IPS-18c (cell line): ENCODE data around the gene PELI2.

Source experiments
- H3K4me3 ChIP-seq: 2 replicates; pipeline ENCODE4 v1.7.0; 2013; ENCODE audit warnings: low read depth, mild to moderate bottlenecking, low read length, moderate library complexity; ENCODE audit not compliant: insufficient read depth
- H3K9me3 ChIP-seq: one replicate; pipeline ENCODE4 v1.6.1; 2013; ENCODE audit warnings: mild to moderate bottlenecking, low read length, moderate library complexity; ENCODE audit not compliant: control insufficient read depth, insufficient read depth

Gene PELI2

GRCh38 chr14:56284641-56285040, 166.4 kb downstream of the PELI2 start:
- Histone ChIP-seq H3K4me3 (no peak overlapping the region), H3K9me3 (no peaks in the 10 kb centered on the region)

GRCh38 chr14:56289155-56289554, 170.9 kb downstream of the PELI2 start:
- no peaks in the 10 kb centered on the region for H3K9me3 ChIP-seq

GRCh38 chr14:56290195-56290594, 172.0 kb downstream of the PELI2 start:
- Histone ChIP-seq H3K9me3 (no peaks in the 10 kb centered on the region), H3K4me3 (no peak overlapping the region)

More at GRCh38 chr14:56289155-56289554, 170.9 kb downstream of the PELI2 start:
- no peak overlapping the region for H3K4me3 ChIP-seq

- Histone ChIP-seq H3K4me3 (no peak overlapping the region), H3K9me3 (no peaks in the 10 kb centered on the region)
Observed at GRCh38 chr14:56292970-56293369, 174.8 kb downstream of the PELI2 start.

GRCh38 chr14:56293506-56293905, 175.3 kb downstream of the PELI2 start:
- no peaks in the 10 kb centered on the region for H3K9me3 ChIP-seq
- no peak overlapping the region for H3K4me3 ChIP-seq

GRCh38 chr14:56294128-56294527, 175.9 kb downstream of the PELI2 start:
- H3K9me3 ChIP-seq, result no peaks in the 10 kb centered on the region

GRCh38 chr14:56295743-56296142, 177.5 kb downstream of the PELI2 start:
- Histone ChIP-seq H3K9me3 (no peaks in the 10 kb centered on the region), H3K4me3 (no peak overlapping the region)

More at GRCh38 chr14:56294128-56294527, 175.9 kb downstream of the PELI2 start:
- no peak overlapping the region for H3K4me3 ChIP-seq

GRCh38 chr14:56297449-56297848, 179.2 kb downstream of the PELI2 start:
- H3K9me3 ChIP-seq, result no peaks in the 10 kb centered on the region
- no peak overlapping the region for H3K4me3 ChIP-seq

- no peaks in the 10 kb centered on the region for H3K9me3 ChIP-seq
- no peak overlapping the region for H3K4me3 ChIP-seq
Observed at GRCh38 chr14:56299306-56299984, 181.2 kb downstream of the PELI2 start.

- H3K4me3 ChIP-seq, result no peak overlapping the region
- no peaks in the 10 kb centered on the region for H3K9me3 ChIP-seq
Observed at GRCh38 chr14:56300495-56300894, 182.3 kb downstream of the PELI2 start.

- H3K9me3 ChIP-seq, result no peaks in the 10 kb centered on the region
Observed at GRCh38 chr14:56304456-56304855, 186.2 kb downstream of the PELI2 start.

GRCh38 chr14:56309198-56309597, 191.0 kb downstream of the PELI2 start:
- Histone ChIP-seq H3K9me3 (no peaks in the 10 kb centered on the region), H3K4me3 (no peak overlapping the region)

More at GRCh38 chr14:56304456-56304855, 186.2 kb downstream of the PELI2 start:
- H3K4me3 ChIP-seq, result no peak overlapping the region

- no peak overlapping the region for H3K4me3 ChIP-seq
- H3K9me3 ChIP-seq, result no peaks in the 10 kb centered on the region
Observed at GRCh38 chr14:56310643-56311042, 192.4 kb downstream of the PELI2 start.

GRCh38 chr14:56313789-56314188, 195.6 kb downstream of the PELI2 start:
- H3K9me3 ChIP-seq, result no peaks in the 10 kb centered on the region
- H3K4me3 ChIP-seq, result no peak overlapping the region

- no peaks in the 10 kb centered on the region for H3K9me3 ChIP-seq
- no peak overlapping the region for H3K4me3 ChIP-seq
Observed at GRCh38 chr14:56318393-56319115, 200.3 kb downstream of the PELI2 start.

GRCh38 chr14:56321861-56322260, 203.7 kb downstream of the PELI2 start:
- H3K9me3 ChIP-seq, result no peaks in the 10 kb centered on the region
- H3K4me3 ChIP-seq, result no peak overlapping the region

GRCh38 chr14:56322531-56322930, 204.3 kb downstream of the PELI2 start:
- Histone ChIP-seq H3K9me3 (no peaks in the 10 kb centered on the region), H3K4me3 (no peak overlapping the region)

GRCh38 chr14:56324454-56324853, 206.2 kb downstream of the PELI2 start:
- Histone ChIP-seq H3K9me3 (no peaks in the 10 kb centered on the region), H3K4me3 (no peak overlapping the region)
